GM19035 (cell line): Measurements from ENCODE around the gene CS.

ENCODE experiments used
- ATAC-seq: cut with Tn5 transposase; IDR thresholded peaks from one replicate; pipeline ENCODE4 v1.9.1; 2021; ENCODE audit not compliant: unreplicated experiment

Gene CS

DNA sequence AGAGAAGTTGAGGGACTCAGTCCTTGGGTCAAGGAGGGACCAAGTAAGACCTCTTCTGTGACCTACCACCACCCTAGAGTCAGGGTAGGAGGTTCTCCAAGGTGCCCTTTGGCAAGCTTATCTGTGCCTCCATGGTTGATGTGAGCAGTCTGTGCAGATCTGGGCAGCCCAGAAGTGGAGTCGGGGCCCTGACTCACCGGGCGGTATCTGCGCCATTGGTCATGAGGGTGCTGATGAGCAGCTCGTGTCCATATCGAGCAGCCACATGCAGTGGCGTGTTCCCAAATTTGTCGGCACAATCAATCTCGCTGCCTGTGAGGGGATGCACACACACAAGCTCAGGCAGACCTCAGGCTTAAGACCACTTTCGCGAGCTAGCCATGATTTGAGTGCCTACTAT, 47.0 kb downstream of the CS start:
- no peak for ATAC-seq

DNA sequence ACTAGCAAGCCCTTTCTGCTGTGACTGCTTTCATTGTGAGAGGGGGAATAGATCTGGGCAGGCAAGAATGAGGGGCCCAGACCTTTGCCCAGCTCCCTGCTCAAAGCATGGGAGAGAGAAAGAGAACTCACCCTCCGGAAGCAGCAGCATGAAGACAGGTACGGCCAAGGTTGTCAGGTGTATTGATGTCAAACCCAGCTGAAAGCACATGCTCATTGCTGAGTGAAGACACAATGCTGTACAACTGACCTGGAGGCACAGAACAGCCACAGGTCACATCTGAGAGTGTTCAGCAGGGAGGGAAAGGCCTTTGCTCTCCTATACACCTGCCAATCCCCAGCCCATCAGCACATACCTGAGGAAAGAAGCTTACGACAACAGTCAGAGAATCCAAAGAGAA, 47.5 kb downstream of the CS start:
- ATAC-seq = no peak

DNA sequence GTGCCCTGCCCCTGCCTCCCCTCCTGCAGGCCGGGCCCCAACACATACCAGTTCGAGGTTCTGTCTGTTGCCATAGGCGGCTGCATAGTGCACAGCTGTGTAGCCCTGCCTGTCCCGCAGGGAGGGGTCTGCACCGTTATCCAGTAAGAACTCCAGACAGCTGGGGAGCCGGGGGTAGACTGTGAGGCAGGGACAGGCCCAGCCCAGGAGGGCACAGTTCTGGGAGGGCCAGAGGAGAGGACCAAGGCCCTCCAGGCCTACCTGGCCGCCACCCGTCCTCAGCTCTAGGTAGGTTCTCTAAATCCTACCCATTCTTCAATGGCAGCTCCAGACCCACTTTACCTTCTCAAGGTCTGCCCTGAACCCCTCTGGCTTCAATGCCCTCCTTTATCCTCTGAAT, 51.4 kb downstream of the CS start:
- ATAC-seq = no peak

DNA sequence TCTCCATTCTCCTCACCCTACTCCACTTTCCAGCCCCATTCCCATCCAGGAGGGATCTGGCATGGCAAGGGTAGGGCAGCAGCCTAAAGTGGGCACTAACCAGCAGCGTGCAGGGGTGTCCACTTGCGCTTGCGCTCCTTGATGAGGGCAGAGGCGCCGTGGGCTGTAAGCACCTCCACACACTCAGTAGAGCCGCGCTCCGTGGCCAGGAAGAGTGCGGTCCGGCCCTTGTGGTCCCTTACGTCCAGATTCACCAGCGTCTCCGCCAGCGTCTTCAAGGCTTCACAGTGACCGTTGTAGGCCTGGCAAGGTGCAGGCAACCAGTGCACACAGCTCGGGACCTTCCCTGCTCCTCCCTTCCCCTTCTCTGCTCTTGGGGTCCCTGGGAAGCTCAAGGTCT, 52.2 kb downstream of the CS start:
- no peak for ATAC-seq

DNA sequence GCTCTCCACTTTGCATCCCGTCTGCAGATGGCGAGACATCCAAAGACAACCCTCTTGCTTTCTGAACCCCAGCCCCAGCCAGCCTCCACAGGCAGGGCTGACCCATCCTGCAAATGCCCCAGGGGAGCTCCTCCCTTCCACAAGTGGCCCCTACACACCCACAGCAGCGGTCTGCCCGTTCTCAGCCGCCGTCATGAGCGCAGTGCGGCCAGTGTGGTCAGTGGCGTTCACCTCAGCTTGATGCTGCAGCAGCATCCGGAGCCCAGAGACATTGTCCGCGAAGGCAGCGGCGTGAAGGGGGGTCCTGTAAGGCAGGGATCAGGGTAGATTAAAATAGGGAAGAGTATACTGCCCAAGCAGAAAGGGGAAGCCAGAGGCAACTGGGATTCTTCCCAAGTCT, 55.6 kb downstream of the CS start:
- ATAC-seq = no peak

DNA sequence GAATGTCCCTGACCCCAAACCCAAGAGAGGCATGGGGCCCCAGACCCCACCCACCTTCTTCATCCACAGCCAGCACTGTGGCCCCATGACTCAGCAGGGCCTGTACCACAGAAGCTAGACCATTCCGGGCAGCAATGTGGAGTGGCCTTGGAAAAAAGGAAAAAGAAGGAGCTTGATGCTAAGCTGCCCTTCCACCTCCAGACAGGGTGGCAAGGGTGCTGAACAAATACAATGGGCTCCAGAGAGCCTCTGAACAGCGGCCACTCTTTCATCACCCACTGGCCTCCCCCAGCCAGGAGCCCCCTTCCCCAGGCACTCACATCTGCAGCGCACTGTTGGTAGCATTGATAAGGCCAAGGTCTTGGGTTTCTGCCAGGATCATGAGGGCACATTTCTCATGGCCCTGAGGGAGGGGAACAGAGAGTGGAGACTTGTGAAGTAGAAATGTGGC, 56.4 kb downstream of the CS start:
- ATAC-seq = no peak

DNA sequence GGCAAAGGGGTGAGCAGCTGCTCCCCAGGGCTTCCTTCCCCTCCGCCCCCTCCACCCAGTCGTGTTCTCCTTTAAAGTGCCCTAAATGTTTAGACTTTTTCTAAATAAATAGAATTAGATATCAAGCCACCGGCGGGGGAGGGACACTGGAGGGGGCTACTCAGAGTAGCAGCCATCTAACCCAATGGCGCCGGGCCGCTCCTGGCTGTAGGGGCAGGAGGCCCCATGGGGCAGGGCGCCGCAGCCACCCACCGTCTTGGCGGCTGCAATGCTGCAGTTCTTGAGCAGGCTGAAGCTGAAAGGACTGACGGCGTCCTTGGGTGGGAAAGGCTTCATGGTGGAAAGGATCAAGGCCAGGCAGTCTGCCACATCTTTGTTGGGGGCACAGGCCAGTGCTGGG, 57.1 kb downstream of the CS start:
- no peak for ATAC-seq

DNA sequence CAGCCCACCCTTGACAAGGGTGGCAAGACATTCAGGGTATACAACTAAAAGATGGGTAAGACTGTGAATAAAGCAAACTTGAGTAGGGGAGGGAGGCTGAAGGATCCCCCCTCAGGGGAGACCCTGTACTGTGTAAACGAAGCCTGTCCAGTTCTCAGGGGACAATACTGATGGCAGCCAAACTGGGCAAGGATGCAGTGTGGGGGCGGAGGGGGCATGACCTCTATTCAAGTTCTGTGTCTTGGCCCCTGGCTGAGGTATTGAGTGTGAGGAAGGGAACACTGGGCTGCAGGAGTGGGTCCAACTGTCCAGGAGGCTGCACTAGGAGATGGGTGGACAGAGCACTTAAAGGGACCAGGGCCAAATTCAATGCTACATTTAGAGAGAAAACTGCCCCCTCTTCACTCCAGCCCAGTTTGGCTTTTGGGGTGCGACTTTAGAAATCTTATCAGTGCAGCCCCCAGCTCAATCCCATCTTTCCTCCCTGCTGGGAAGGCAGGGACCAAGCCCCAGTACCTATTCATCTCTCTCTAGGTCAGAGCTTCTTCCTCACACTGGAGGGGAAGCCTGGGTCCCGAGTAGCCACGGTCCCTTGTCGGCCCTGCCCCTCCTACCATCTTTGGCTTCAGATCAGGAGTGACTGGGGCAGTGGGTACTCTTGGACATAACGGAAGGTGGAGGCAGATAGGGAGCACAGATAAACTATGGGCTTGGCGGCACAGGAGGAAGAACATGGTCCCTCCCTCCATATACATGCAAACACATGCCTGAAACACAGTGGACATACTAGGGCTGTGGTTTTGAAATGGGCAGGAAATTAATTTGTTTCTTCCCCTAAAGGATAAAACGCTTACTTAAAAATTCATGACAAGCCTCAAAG, 58.5 kb downstream of the CS start:
- ATAC-seq = no peak

DNA sequence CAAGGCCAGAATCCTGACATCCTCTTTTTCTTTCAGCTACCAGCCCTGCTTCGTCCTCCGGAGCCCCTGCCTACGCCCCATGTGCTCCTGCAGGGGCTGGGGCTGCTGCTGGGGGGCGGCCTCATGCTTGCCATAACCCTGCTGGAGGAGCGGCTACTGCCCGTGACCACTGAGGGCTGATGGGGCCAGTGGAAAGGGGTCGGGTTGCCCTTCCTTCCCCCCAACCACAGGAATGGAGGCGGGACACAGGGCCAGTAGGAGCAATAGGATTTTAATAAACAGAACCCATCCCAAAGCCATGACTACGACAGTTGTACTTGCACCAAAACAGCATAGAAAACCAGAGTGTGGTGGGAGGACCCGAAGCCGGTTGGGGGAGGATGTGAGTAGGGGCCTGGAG, 62.6 kb downstream of the CS start:
- no peak for ATAC-seq

DNA sequence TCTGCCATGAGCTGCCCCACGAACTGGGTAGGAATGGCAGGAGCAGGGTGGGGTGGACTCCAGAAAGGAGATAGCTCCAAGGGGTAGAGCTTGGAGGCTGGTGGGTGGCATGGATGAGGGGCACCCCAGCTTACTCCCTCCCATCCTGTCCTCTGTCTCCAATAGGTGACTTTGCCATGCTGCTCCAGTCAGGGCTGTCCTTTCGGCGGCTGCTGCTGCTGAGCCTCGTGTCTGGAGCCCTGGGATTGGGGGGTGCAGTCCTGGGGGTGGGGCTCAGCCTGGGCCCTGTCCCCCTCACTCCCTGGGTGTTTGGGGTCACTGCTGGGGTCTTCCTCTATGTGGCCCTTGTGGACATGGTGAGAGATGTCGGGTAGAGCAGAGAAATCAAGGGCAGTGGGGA, 63.1 kb downstream of the CS start:
- ATAC-seq = no peak

DNA sequence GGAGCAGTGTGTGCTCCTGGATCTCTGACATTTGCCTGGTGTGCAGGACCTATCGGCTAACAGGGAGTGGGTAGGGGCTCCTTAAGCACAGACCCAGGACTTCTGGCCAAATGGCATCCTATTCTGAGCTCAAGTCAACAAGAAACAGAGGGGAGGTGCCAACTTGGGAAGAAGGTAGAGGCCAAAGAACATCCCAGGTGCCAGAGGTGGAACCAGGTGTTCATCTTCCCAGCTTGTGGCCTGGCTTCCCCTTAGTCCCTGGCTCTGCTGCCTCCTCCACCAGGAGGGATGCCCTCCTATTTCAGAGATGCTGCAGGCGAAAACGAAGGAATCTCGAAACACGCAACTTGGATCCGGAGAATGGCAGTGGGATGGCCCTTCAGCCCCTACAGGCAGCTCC, 64.0 kb downstream of the CS start:
- ATAC-seq = no peak

DNA sequence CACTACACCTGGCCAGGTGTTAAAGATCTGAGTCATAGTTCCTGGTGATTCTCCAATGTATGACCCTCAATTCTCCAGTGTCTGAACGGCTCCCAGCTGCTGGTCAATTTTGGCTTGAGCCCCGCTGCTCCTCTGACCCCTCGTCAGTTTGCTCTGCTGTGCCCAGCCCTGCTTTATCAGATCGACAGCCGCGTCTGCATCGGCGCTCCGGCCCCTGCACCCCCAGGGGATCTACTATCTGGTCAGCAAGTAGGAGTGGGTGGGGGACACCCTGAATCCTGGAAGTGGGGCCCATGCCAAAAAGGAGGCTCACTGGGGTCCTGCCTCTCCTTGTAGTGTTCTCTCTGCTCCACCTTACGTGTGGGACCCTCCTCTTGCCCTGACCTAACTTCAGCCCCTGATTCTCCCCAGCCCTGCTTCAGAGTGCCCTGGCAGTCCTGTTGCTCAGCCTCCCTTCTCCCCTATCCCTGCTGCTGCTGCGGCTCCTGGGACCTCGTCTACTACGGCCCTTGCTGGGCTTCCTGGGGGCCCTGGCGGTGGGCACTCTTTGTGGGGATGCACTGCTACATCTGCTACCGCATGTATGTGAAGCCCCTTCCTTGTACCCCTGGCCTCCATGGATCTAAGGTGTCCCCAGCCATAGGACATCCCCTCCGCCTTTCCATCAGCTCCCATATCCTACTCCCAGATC, 65.2 kb downstream of the CS start:
- no peak for ATAC-seq

DNA sequence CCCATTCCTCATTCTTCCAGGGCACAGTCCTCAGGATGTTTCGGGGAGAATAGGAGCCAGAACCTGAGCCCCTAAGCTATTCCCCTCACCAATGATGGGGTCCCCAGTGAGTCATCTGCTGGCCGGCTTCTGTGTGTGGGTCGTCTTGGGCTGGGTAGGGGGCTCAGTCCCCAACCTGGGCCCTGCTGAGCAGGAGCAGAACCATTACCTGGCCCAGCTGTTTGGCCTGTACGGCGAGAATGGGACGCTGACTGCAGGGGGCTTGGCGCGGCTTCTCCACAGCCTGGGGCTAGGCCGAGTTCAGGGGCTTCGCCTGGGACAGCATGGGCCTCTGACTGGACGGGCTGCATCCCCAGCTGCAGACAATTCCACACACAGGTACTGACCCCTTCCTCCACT, 68.9 kb downstream of the CS start:
- ATAC-seq = no peak

DNA sequence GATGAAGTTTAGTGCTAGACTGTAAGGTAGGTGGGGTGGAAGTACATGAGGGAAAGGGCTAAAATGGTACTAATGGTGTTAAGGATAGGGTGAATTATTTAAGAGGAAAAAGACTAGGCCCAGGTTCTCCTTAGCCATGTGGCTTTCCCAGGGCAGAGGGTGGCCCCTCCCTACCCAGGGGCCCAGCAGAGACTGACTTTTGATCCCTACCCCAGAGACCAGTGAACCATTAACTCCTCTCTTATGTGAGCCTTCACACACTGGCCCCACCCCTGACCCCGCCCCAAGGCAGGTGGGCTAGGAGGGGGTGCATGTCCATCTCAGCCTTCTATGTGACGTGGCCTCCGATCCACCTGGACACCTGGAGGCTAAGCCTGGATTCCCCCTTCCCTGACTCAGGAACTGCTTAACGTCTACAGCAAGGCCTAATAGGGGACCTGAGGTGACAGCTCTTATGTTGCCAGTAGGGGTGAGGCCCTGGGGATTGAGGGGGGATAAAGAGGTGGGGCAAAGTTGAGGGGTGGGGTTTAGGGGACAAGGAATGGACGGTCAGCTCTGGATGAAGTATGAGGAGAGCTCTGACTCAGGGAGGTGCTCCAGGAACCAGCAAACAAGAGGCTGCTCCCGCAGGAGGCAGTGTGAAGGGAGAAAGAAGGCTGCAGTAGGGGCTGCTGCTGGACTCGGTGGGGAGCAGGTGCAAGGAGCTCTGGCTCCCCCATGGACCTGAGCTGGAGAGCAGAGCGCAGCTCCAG, 69.5 kb downstream of the CS start:
- ATAC-seq = no peak

DNA sequence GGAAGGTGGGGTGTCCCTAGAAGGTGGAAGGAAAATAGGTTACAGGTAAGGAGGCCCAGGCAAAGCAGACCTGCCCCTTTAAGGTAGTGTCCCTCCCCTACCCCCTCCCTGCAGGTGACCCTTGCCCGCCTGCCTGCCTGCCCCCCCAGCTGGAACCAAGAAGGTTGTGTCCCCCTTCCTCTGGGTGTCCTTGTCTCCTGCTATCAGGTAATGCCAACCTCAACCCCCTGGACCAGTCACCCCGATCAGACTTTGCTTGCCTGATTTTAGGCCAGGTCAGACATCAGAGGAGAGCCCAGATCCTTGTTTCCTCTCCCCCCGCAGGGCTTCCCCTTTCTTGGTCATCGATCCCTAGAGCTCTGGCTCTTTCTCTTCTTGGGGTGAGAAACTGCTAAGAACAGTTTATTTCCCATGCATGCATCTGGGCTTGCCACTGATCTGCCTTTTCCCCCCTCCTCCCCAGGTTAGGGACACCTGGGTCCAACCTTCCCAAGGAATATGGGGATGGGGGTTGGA, 70.2 kb downstream of the CS start, which contains the start of gene SLC39A5:
Gene SLC39A5, plus strand, starts transcription at position 136 of the 516 bp plus-strand sequence. CDS start 1,224 bp downstream, outside the sequence.
- ATAC-seq = no peak

DNA sequence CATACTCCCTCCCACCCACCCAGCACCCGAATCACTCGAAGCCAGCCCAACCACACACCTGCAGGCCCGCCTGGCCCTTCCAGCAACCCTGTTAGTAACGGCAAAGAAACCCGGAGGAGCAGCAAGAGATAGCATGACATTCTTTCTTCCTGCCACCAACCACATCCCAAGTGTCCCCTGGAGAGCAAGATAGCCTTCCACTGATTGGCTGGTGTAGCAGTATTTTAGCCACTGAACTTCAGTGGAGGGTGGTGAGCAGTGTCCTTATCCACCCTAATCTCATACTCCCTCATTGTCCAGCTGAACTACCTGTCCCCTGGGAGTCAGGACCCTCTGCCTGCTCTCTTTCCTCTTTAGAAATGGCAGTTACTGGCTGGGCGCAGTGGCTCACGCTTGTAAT, 71.0 kb downstream of the CS start:
- no peak for ATAC-seq

DNA sequence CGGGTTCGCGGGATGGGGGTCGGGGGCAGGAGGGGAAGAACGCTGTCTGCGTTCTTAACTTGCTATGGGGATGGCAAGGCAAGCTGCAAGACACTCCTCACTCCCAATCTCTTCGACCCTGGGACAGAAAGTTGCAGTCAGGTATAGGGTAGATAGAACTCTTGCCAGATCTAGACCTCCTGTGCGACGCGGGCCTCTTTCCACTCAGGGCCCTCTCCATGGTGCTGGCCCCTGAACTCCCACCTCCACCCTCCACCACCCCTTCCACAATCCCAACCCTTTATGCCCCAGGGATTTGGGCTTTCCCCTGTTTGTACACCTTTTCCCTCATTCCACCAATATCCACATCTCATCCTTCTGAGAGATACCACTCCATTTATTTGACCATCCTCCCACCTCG, 75.2 kb downstream of the CS start:
- no peak for ATAC-seq

DNA sequence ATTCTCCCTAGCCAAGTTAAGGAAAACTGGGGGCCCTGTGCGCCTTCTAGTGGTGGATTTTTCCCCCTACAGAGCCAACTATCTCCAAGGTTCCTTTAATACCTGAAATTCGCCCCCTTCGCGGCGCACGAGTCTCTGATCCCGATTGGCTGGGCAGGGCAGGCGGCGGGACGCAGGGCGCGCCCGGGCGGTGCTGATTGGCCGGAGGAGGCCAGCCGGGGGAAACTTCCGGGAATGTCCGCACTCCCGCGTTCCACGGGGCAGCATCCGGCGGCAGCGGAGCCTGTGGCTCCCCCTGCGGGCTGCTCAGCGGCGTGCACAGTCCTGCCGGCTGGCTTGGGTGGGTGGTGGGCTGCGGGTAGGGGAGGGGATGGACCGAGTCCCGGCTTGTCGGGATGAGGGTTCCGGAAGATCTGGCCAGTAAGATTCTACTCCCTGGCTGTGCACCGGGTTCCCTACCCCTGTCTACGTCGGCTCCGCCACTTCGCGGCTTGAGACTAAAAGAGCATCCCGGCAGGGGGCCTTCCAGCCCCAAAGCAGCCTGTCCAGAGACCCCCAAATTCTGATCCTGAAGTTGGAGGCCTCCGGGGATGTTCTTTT, 75.9 kb downstream of the CS start, which contains the start of gene NABP2:
Gene NABP2, plus strand, starts transcription at position 241 of the 600 bp plus-strand sequence. CDS start 515 bp downstream, outside the sequence.
- ATAC-seq = peak; percentile 79

DNA sequence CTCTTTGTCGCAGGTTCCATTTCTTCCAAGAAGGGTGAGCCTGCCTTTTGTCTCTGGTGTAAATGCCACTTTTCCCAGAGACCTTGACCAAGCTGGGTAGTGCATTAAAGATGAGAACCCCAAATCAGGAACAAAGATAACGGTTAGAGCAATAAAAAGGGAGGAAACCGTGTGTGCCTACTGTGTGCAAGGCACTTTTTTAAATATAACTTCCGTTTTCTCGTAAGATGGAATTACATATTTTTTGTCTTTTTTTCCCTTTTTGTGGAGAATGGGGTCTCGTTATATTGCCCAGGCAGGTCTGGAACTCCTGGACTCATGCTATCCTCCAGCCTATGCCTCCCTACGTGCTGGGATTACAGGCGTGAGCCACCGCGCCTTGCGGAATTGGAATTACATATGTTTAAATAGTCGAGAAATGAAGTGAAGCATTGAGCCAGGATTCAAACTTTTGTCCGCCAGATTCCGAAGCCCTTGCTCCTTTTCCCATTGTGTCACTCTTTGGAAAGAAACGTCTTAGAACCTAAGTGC, 76.5 kb downstream of the CS start:
- ATAC-seq = no peak

DNA sequence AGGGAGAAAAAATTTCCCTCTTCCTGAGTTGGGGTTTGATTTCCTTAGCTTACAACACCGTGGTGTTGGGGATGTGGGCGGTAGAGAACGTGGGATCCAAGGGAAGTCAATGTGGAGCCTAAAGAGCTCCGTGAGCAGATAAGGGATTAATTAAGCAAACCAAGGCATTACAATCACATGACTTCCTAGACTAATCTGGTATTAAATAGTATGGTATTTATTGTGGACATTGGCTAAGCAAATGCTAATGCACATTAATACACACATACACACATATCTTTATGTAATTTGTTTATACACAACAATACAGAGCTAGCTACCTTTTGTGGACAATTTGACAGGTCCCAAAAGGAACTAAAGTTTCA, 77.6 kb downstream of the CS start:
- ATAC-seq = no peak
